Gastrocnemius medialis (tissue), 4 donors: ENCODE results near the gene ORAI1.

Experiments
- POLR2A ChIP-seq, 2 donors: fragments of 450-650 bp; IDR thresholded peaks; one replicate each; pipeline ENCODE4 v1.6.1; 2017; ENCODE audit warnings: antibody characterized with exemption in 2 of 2, mild to moderate bottlenecking in 2 of 2, moderate library complexity in 2 of 2
- TF ChIP-seq, protein P1 (sequence below), 5 experiments: fragments of 450-650 bp in 3 of 5; fragments of 200-600 bp in 2 of 5; sonication (generic) in 2 of 5; IDR thresholded peaks in 4 of 5; conservative IDR thresholded peaks in 1 of 5; 1 replicate in 4 of 5; 2 replicates in 1 of 5; pipeline ENCODE4 v1.5.1; 2016 to 2019; ENCODE audit warnings: antibody characterized with exemption in 5 of 5, mild to moderate bottlenecking in 3 of 5, moderate library complexity in 3 of 5

DNA sequence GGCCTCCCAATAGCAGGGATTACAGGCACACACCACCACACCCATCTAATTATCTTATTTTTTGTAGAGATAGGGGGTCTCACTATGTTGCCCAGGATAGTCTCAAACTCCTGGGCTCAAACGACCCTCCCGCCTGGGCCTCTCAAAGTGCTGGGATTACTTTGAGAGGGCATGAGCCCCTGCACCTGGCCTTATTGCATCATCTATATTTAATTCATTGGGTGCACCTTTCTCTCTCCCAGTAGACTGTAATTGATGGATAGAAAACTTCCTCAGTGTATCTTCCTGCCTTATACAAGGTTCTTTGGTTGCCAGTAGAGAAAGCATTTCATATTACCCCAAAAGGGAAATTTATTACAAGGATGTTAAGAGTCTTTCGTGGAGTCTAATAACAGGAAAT is 52.0 kb downstream of the ORAI1 start:
- TF ChIP-seq, protein P1, sequence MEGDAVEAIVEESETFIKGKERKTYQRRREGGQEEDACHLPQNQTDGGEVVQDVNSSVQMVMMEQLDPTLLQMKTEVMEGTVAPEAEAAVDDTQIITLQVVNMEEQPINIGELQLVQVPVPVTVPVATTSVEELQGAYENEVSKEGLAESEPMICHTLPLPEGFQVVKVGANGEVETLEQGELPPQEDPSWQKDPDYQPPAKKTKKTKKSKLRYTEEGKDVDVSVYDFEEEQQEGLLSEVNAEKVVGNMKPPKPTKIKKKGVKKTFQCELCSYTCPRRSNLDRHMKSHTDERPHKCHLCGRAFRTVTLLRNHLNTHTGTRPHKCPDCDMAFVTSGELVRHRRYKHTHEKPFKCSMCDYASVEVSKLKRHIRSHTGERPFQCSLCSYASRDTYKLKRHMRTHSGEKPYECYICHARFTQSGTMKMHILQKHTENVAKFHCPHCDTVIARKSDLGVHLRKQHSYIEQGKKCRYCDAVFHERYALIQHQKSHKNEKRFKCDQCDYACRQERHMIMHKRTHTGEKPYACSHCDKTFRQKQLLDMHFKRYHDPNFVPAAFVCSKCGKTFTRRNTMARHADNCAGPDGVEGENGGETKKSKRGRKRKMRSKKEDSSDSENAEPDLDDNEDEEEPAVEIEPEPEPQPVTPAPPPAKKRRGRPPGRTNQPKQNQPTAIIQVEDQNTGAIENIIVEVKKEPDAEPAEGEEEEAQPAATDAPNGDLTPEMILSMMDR (IDR thresholded peaks at IDR 0.05 in 4 of 5, conservative IDR thresholded peaks at IDR 0.05 in 1 of 5): no peak
- no peak for TF ChIP-seq POLR2A (IDR thresholded peaks at IDR 0.05)
